HepG2 (cell line): Measurements from ENCODE around the gene STIM2. TPM values are rescaled to one million over a fixed set of nuclear protein-coding genes. Genes with fewer than 3 reads are reported as not detected.

Experiments used
- ATAC-seq: fragments of 200-7000 bp; cut with Tn5 transposase; 3 replicates; pipeline ENCODE4 v1.9.1; 2020; ENCODE audit warnings: mild to moderate bottlenecking, moderate library complexity
- BruUV-seq: library from RNA; stranded (reverse); fragments of 400-500 nt; replicated peaks from 2 replicates; lab custom pipeline; 2021; lab: Mats Ljungman, UMichigan
- CTCF ChIA-PET: fragments of 300-600 bp; formaldehyde crosslinking; extraction: SDS; loops from one replicate; lab custom pipeline; 2021; ENCODE audit warnings: low total read pairs, inconsistent platforms, low intra/inter-chr PET ratio; lab: Yijun Ruan, JAX
- POLR2A ChIA-PET: fragments of 350-600 bp; sonication (Branson Sonifier 250); formaldehyde crosslinking; loops from one replicate; lab custom pipeline; 2020; ENCODE audit warnings: antibody characterized with exemption, inconsistent platforms; lab: Yijun Ruan, JAX
- DNase-seq: peaks from one replicate; pipeline ENCODE4 v3.0.0-alpha.2; 2015; ENCODE audit warnings: low spot score
- FAIRE-seq: peaks from 3 replicates; lab custom pipeline; 2011; peaks lifted over from hg19 to GRCh38; lab: Jason Lieb, UNC
- H2AFZ ChIP-seq: one replicate; pipeline ENCODE4 v1.6.1; 2011; ENCODE audit warnings: low read length, inconsistent platforms
- H3K27ac ChIP-seq: fragments of 300-600 bp; 3 replicates; pipeline ENCODE4 v1.8.0; 2011; ENCODE audit warnings: mixed run types, mild to moderate bottlenecking, mixed read lengths, low read length, inconsistent platforms; ENCODE audit not compliant: insufficient read depth; ENCODE audit errors: extremely low read length
- H3K27me3 ChIP-seq, 2 experiments: fragments of 200-600 bp in 1 of 2; 2 replicates in 1 of 2; 3 replicates in 1 of 2; pipeline versions ENCODE4 v1.6.0 to v1.8.0; 2011; ENCODE audit warnings: low read length in 2 of 2, mild to moderate bottlenecking in 2 of 2, moderate library complexity in 2 of 2, inconsistent platforms in 1 of 2; ENCODE audit not compliant: insufficient read depth in 2 of 2, control insufficient read depth in 1 of 2
- H3K36me3 ChIP-seq, 2 experiments: fragments of 200-600 bp in 1 of 2; replicated peaks in 1 of 2; 2 replicates in 1 of 2; 3 replicates in 1 of 2; pipeline versions ENCODE4 v1.5.1 to v1.8.0; 2011; ENCODE audit warnings: low read length in 2 of 2, inconsistent platforms in 1 of 2; ENCODE audit not compliant: insufficient read depth in 2 of 2, control insufficient read depth in 1 of 2
- H3K4me1 ChIP-seq: 2 replicates; pipeline ENCODE4 v1.5.1; 2012; ENCODE audit warnings: low read length, inconsistent platforms; ENCODE audit not compliant: insufficient read depth
- H3K4me2 ChIP-seq: 2 replicates; pipeline ENCODE4 v1.6.0; 2011; ENCODE audit warnings: low read depth, low read length, inconsistent platforms
- H3K4me3 ChIP-seq, 3 experiments: fragments of 200-600 bp in 1 of 3; sonication (generic), shearing (Covaris generic) in 1 of 3; replicated peaks in 1 of 3; 2 replicates each; pipeline ENCODE4 v1.5.1; 2011 to 2016; ENCODE audit warnings: low read length in 3 of 3, inconsistent platforms in 2 of 3, low read depth in 2 of 3, mild to moderate bottlenecking in 2 of 3, control low read depth in 1 of 3, mixed read lengths in 1 of 3; ENCODE audit not compliant: insufficient read depth in 1 of 3
- H3K79me2 ChIP-seq: one replicate; pipeline ENCODE4 v1.6.1; 2011; ENCODE audit warnings: low read length, inconsistent platforms; ENCODE audit not compliant: insufficient read depth
- H3K9ac ChIP-seq: 2 replicates; pipeline ENCODE4 v1.6.0; 2011; ENCODE audit warnings: mild to moderate bottlenecking, low read depth, low read length, inconsistent platforms; ENCODE audit not compliant: insufficient read depth
- H3K9me3 ChIP-seq: 2 replicates; pipeline ENCODE4 v1.5.1; 2012; ENCODE audit warnings: mild to moderate bottlenecking, low read length
- H4K20me1 ChIP-seq: 2 replicates; pipeline ENCODE4 v1.6.0; 2011; ENCODE audit warnings: inconsistent platforms, mild to moderate bottlenecking, low read length, moderate library complexity; ENCODE audit not compliant: insufficient read depth
- DMTF1 ChIP-seq: sonication (generic); formaldehyde crosslinking; IDR thresholded peaks from 2 replicates; pipeline ENCODE4 v1.4.0; 2020; ENCODE audit warnings: mild to moderate bottlenecking, missing genetic modification reagents
- FOXO1 ChIP-seq: sonication (generic); formaldehyde crosslinking; IDR thresholded peaks from 2 replicates; pipeline ENCODE4 v1.4.0; 2020; ENCODE audit warnings: missing genetic modification reagents
- TARDBP ChIP-seq: sonication (generic); formaldehyde crosslinking; IDR thresholded peaks from 2 replicates; pipeline ENCODE4 v1.8.0; 2022; ENCODE audit warnings: mild to moderate bottlenecking, missing genetic modification reagents
- TRIM24 ChIP-seq: sonication (generic); formaldehyde crosslinking; IDR thresholded peaks from 2 replicates; pipeline ENCODE4 v1.8.0; 2022; ENCODE audit warnings: mild to moderate bottlenecking, missing genetic modification reagents
- YEATS2 ChIP-seq: sonication (generic); formaldehyde crosslinking; IDR thresholded peaks from 2 replicates; pipeline ENCODE4 v1.4.0; 2020; ENCODE audit warnings: missing genetic modification reagents, borderline replicate concordance
- ZNF569 ChIP-seq: sonication (generic); formaldehyde crosslinking; IDR thresholded peaks from 2 replicates; pipeline ENCODE4 v1.5.0; 2020; ENCODE audit warnings: mild to moderate bottlenecking, missing genetic modification reagents, moderate library complexity, borderline replicate concordance
- ZNF609 ChIP-seq: sonication (generic); formaldehyde crosslinking; IDR thresholded peaks from 2 replicates; pipeline ENCODE4 v1.4.0; 2020; ENCODE audit warnings: mild to moderate bottlenecking, missing genetic modification reagents, borderline replicate concordance
- ZNF773 ChIP-seq: sonication (generic); formaldehyde crosslinking; IDR thresholded peaks from 2 replicates; pipeline ENCODE4 v1.4.0; 2020; ENCODE audit warnings: missing genetic modification reagents, borderline replicate concordance
- ZNF841 ChIP-seq: sonication (generic); formaldehyde crosslinking; IDR thresholded peaks from 2 replicates; pipeline ENCODE4 v1.8.1; 2023; ENCODE audit warnings: missing genetic modification reagents, borderline replicate concordance
- WGBS: methylation state at CpG from one replicate; pipeline ENCODE4 v1.1.6; 2017; ENCODE audit warnings: low lambda C conversion rate; 5-methylcytosine and 5-hydroxymethylcytosine counted together
- in situ Hi-C: cut with HindIII; loops from 2 replicates; pipeline ENCODE4 v1.10.0; 2017; ENCODE audit warnings: low pct_unique_long_range_greater_than_20kb; ENCODE audit not compliant: extremely low pct_ligation_motif_present
- intact Hi-C: fragments of 100-400 bp; cut with micrococcal nuclease; formaldehyde crosslinking; loops from one replicate; pipeline ENCODE4 v1.10.0; 2022; ENCODE audit not compliant: unreplicated experiment
- polyA plus RNA-seq, 8 experiments: library from polyadenylated mRNA; depleted of rRNA in 3 of 8; stranded (reverse) in 7 of 8; unstranded in 1 of 8; fragments of >200 nt; fragmentation: Illumina TruSeq in 4 of 8; extraction: Trizol in 4 of 8; gene quantifications; 2 replicates each; pipeline versions ENCODE4 v1.2.1 to v1.2.3, GENCODE V29; 2011 to 2016; ENCODE audit warnings: low read depth in 4 of 8, missing spikeins in 1 of 8, mixed read lengths in 1 of 8; ENCODE audit not compliant: insufficient read depth in 1 of 8
- total RNA-seq, 5 experiments: library from RNA; depleted of rRNA; stranded (reverse); fragments of >200 nt; fragmentation: Illumina TruSeq; extraction: Trizol; gene quantifications; 2 replicates each; pipeline ENCODE4 v1.2.3, GENCODE V29; 2016; ENCODE audit warnings: low read depth in 1 of 5

The STIM2 gene
- total and polyA plus RNA-seq, 2 of the 13 experiments (the other 11 are each of a cell fraction or from before 2014, with no cell fraction given): 19.3 to 19.4 TPM

DNA sequence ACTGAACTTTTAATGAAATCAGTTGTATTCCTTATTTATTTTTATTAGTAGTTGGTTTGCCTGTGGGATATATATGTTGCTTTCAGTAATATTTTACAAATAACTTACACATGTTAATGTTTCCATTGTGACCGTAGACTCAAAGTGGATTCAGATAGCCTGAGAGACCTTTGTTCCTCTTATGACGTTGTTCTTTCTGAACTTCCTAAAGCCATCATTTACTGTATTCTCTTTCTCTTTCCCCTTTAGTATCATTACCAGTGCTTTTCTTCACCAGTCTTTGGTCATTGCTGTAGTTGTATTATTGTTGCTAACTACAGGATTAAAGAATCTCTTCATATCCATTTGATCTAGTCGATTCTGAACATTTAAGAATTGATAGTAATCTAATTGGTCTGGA, 4.3 kb downstream of the STIM2 start:
- CTCF ChIA-PET: no interaction called here

GRCh38 chr4:26866203-26866602, 5.6 kb downstream of the STIM2 start:
- WGBS: 97% methylated on average over 1 of the region's 1 CpG
- Histone ChIP-seq H4K20me1 (no peaks in the 10 kb centered on the region; the same call in 1 of the 2 replicates), H3K9ac (no peak overlapping the region), H3K9me3 (no peaks in the 10 kb centered on the region), H3K27ac (no peak overlapping the region), H3K36me3 (no peaks in the 10 kb centered on the region; a peak in 1 of 5 replicates), H3K4me3 (no peak overlapping the region), H3K4me2 (no peak overlapping the region), H3K27me3 (no peaks in the 10 kb centered on the region; a peak in 1 of 5 replicates), H3K4me1 (peaks cover 32% of the 10 kb centered on the region), H2AFZ (no peak overlapping the region), H3K79me2 (peaks cover 54% of the 10 kb centered on the region)
- DNase-seq (no peak), FAIRE-seq (no peak), ATAC-seq (no peak)
- CTCF ChIA-PET: no interaction called here
- BruUV-seq: no TSS peak
- intact Hi-C loops (no loop called here), in situ Hi-C loops (no loop called here)
- POLR2A ChIA-PET: no interaction called here
- TF ChIP-seq ZNF569 (CRISPR knock-in tag) (no peak), TRIM24 (no peak), ZNF773 (CRISPR knock-in tag) (no peak), TARDBP (CRISPR knock-in tag) (no peak), ZNF609 (CRISPR knock-in tag) (no peak)

More for the DNA sequence above, 4.3 kb downstream of the STIM2 start:
- H3K4me2 ChIP-seq: no peak overlapping the region
- H3K36me3 ChIP-seq: no peaks in the 10 kb centered on the region; a peak in 1 of 5 replicates
- no peak for FAIRE-seq
- no peak overlapping the region for H2AFZ ChIP-seq
- in situ Hi-C loops (no loop called here), intact Hi-C loops (no loop called here)
- H3K4me1 ChIP-seq: peaks cover 34% of the 10 kb centered on the region
- ATAC-seq: no peak
- no peak overlapping the region for H3K9ac ChIP-seq
- TF ChIP-seq DMTF1 (CRISPR knock-in tag) (no peak), ZNF841 (CRISPR knock-in tag) (no peak), FOXO1 (CRISPR knock-in tag) (no peak), YEATS2 (CRISPR knock-in tag) (no peak)
- H3K4me3 ChIP-seq: no peak overlapping the region
- H3K27ac ChIP-seq: no peak overlapping the region
- WGBS: 64% methylated on average over 3 of the region's 3 CpGs
- no peaks in the 10 kb centered on the region; the same call in 1 of the 2 replicates for H4K20me1 ChIP-seq
- H3K79me2 ChIP-seq: peaks cover 53% of the 10 kb centered on the region
- POLR2A ChIA-PET: no interaction called here
- no peaks in the 10 kb centered on the region; a peak in 1 of 5 replicates for H3K27me3 ChIP-seq
- no peak for DNase-seq
- BruUV-seq: no TSS peak
- no peaks in the 10 kb centered on the region for H3K9me3 ChIP-seq
